ENCODE measurements around the gene PDZD2.

Gene PDZD2

GRCh38 chr5:32155211-32155610 is 516.3 kb downstream of the PDZD2 start:
- Histone ChIP-seq H3K9ac (ENCODE audit: low read length) (no peak overlapping the region), H3K4me3 (ENCODE audit: low read depth in 1 of 2, low read length in 2 of 2) (no peak overlapping the region), H3K9me3 (ENCODE audit: low read length) (no peaks in the 10 kb centered on the region), H3K27ac (ENCODE audit: low read depth, low read length) (no peak overlapping the region), H3K27me3 (ENCODE audit: control insufficient read depth in 1 of 2, insufficient read depth in 2 of 2, low read length in 2 of 2) (no peaks in the 10 kb centered on the region), H3K4me1 (ENCODE audit: insufficient read depth, low read length) (peaks cover 63% of the 10 kb centered on the region), H3K36me3 (ENCODE audit: insufficient read depth, low read length) (no peaks in the 10 kb centered on the region)

GRCh38 chr5:32156635-32157034 is 517.7 kb downstream of the PDZD2 start:
- H3K9me3 ChIP-seq (ENCODE audit: low read length), result no peaks in the 10 kb centered on the region

GRCh38 chr5:32157078-32157477 is 518.1 kb downstream of the PDZD2 start:
- no peaks in the 10 kb centered on the region for H3K36me3 ChIP-seq (ENCODE audit: insufficient read depth, low read length)
- no peak overlapping the region for H3K4me3 ChIP-seq (ENCODE audit: low read depth in 1 of 2, low read length in 2 of 2)
- H3K9ac ChIP-seq (ENCODE audit: low read length), result no peak overlapping the region
- no peaks in the 10 kb centered on the region for H3K9me3 ChIP-seq (ENCODE audit: low read length)
- H3K27ac ChIP-seq (ENCODE audit: low read depth, low read length), result no peak overlapping the region
- peaks cover 56% of the 10 kb centered on the region for H3K4me1 ChIP-seq (ENCODE audit: insufficient read depth, low read length)
- no peaks in the 10 kb centered on the region for H3K27me3 ChIP-seq (ENCODE audit: control insufficient read depth in 1 of 2, insufficient read depth in 2 of 2, low read length in 2 of 2)

More at GRCh38 chr5:32156635-32157034, 517.7 kb downstream of the PDZD2 start:
- H3K27me3 ChIP-seq (ENCODE audit: control insufficient read depth in 1 of 2, insufficient read depth in 2 of 2, low read length in 2 of 2), result no peaks in the 10 kb centered on the region
- H3K36me3 ChIP-seq (ENCODE audit: insufficient read depth, low read length), result no peaks in the 10 kb centered on the region
- peaks cover 56% of the 10 kb centered on the region for H3K4me1 ChIP-seq (ENCODE audit: insufficient read depth, low read length)
- no peak overlapping the region for H3K27ac ChIP-seq (ENCODE audit: low read depth, low read length)
- H3K9ac ChIP-seq (ENCODE audit: low read length), result no peak overlapping the region
- no peak overlapping the region for H3K4me3 ChIP-seq (ENCODE audit: low read depth in 1 of 2, low read length in 2 of 2)

GRCh38 chr5:32158679-32158975 is 519.7 kb downstream of the PDZD2 start:
- Histone ChIP-seq H3K36me3 (ENCODE audit: insufficient read depth, low read length) (no peaks in the 10 kb centered on the region), H3K27me3 (ENCODE audit: control insufficient read depth in 1 of 2, insufficient read depth in 2 of 2, low read length in 2 of 2) (no peaks in the 10 kb centered on the region), H3K27ac (ENCODE audit: low read depth, low read length) (no peak overlapping the region), H3K9ac (ENCODE audit: low read length) (no peak overlapping the region), H3K9me3 (ENCODE audit: low read length) (no peaks in the 10 kb centered on the region), H3K4me3 (ENCODE audit: low read depth in 1 of 2, low read length in 2 of 2) (no peak overlapping the region), H3K4me1 (ENCODE audit: insufficient read depth, low read length) (peaks cover 49% of the 10 kb centered on the region)

- Histone ChIP-seq H3K27me3 (ENCODE audit: control insufficient read depth in 1 of 2, insufficient read depth in 2 of 2, low read length in 2 of 2) (no peaks in the 10 kb centered on the region), H3K9me3 (ENCODE audit: low read length) (no peaks in the 10 kb centered on the region), H3K36me3 (ENCODE audit: insufficient read depth, low read length) (no peaks in the 10 kb centered on the region), H3K27ac (ENCODE audit: low read depth, low read length) (no peak overlapping the region), H3K9ac (ENCODE audit: low read length) (no peak overlapping the region), H3K4me3 (ENCODE audit: low read depth in 1 of 2, low read length in 2 of 2) (no peak overlapping the region), H3K4me1 (ENCODE audit: insufficient read depth, low read length) (peaks cover 40% of the 10 kb centered on the region)
Measured at GRCh38 chr5:32159328-32160072, 520.6 kb downstream of the PDZD2 start.

- Histone ChIP-seq H3K9ac (ENCODE audit: low read length) (no peak overlapping the region), H3K27me3 (ENCODE audit: control insufficient read depth in 1 of 2, insufficient read depth in 2 of 2, low read length in 2 of 2) (no peaks in the 10 kb centered on the region), H3K4me3 (ENCODE audit: low read depth in 1 of 2, low read length in 2 of 2) (no peak overlapping the region), H3K4me1 (ENCODE audit: insufficient read depth, low read length) (peaks cover 40% of the 10 kb centered on the region), H3K36me3 (ENCODE audit: insufficient read depth, low read length) (no peaks in the 10 kb centered on the region), H3K9me3 (ENCODE audit: low read length) (no peaks in the 10 kb centered on the region), H3K27ac (ENCODE audit: low read depth, low read length) (no peak overlapping the region)
Measured at GRCh38 chr5:32160228-32160627, 521.3 kb downstream of the PDZD2 start.

Data from muscle layer of colon (tissue), 2 donors.